Measurements from ENCODE around the gene TMEM120B.
A peak's percentile ranks its signal among the peaks of the same experiment; 100 is the strongest.
"Not testable (repeated sequence)": the region's sequence is repeated elsewhere in the genome, so short reads cannot be mapped to it uniquely, and the experiment has no call there.

Gene TMEM120B

DNA sequence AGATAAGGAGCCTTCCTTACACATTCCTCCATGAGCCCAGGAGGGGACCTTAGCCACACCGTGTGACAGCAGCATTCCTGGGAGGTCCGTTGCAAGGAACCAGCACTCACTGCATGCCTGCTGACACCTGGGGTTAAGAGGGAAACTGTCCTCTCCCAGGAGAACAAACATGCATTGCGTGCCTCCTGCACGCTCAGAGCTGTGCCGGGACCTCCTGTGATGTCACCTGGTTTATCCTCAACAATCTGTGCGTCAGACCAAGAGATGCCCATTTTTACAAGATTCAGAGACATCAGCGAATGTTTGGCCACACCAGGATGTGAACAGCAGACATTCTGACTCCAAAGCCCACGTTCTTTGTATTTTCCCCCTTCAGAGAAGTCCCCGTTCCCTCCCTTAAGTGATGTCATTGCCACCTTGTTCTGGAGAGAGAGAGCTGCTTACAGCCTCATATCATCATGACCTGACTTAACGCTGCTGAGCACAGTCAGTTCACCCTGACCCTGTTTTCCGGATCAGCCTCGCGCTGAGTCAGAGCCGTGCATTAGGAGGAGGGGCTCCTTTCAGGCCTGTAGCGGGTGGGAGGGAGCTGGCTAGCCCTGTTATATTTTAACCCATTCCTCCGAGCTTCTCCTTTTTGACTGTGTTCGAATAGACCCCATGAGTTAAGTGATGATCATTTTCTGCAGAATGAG, 36.2 kb downstream of the TMEM120B start:
- no peak for DNase-seq

DNA sequence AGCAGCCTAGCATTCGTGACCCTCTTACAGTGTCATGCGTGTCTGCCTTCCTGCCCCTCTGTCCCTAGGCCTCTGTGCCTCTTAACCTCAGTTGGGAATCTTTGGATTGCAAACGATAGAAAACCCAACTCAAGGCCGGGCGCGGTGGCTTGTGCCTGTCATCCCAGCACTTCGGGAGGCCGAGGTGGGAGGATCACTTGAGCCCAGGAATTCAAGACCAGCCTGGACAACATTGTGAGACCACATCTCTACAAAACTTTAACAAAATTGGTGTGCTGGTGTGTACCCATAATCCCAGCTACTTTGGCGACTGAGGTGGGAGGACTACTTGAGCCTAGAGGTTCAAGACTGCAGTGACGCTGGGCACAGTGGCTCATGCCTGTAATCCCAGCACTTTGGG, 36.7 kb downstream of the TMEM120B start:
- no peak for DNase-seq

- DNase-seq = no peak
Observed at GRCh38 chr12:121750507-121750955, 38.0 kb downstream of the TMEM120B start.

DNA sequence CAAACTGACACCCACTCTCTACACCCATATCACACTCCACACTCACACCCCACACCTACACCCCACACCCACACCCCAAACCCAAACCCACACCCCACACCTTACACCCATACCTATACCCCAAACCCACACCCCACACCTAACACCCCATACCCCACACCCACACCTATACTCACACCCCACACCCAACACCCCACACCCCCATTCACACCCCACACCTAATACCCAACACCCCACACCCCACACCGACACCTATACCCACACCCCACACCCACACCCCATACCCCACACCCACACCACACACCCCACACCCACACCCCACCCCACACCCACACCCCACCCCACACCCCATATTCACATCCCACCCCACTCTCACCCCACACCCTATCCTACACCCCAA, 38.5 kb downstream of the TMEM120B start:
- no peak for DNase-seq

DNA sequence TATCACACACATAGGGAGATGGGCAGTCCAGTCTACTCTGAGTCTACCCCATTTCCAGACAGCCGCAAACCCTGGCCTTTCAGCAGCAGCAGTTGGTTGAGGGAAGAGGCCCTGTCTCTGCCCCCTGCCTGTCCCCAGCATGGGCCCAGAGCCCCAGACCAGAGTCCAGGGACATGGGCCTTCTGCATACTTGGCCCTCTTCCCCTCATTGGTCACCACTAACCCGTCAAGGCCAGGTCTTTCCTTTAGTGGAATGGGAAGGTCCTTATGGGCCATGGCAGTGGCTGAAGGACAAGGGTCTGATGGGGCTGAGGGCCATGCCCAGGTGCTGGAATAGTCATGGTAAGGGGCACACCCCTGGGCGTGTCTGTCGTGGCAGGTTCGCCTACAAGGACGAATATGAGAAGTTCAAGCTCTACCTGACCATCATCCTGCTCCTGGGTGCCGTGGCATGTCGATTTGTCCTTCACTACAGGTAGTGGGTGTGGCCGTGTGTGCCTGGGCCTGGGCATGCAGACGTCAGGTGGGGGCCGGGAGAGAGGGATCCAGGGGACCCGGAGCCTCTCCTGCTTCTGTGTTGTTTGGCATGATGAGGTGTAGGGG, 39.3 kb downstream of the TMEM120B start:
- no peak for DNase-seq

- DNase-seq = no peak
Observed at GRCh38 chr12:121753844-121754264, 41.3 kb downstream of the TMEM120B start.

DNA sequence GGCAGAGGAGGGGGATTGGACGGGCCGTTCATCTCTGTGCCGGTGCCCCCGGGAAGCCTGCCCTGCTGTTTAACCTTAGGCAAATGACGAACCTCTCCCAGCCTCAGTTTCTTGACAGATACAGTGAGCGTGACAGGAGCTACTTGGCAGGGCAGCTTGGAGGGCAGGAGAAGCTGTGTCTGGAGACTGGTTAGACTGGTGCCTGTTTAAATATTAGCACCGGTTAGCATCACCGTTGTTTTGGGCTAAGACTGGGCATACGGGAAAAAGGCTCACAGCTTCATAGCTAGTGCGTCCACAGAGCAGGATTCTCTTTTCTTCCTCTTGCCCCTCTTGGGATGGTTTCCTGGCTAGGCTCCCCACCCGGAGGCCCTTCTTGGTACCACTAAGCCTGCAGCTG, 42.3 kb downstream of the TMEM120B start:
- no peak for DNase-seq

DNA sequence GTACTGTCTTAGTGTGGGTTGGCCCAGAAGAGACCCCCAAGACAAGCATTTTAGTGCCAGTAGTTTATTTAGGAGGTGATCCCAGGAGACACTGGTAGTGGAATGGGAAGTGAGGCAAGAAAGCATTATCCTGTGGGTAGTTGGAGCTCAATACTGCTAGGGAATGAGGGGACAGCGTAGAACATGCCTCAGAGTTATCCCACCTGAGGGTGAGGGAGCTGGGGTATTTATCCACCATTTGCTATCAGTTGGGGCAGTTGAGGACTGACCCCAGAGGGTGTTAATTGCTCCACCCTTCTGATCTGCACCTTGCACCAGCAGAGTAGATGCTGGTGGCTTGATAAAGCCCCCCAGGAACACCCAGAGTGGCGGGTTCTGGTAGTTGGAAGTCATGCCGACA, 43.0 kb downstream of the TMEM120B start:
- DNase-seq = no peak

DNA sequence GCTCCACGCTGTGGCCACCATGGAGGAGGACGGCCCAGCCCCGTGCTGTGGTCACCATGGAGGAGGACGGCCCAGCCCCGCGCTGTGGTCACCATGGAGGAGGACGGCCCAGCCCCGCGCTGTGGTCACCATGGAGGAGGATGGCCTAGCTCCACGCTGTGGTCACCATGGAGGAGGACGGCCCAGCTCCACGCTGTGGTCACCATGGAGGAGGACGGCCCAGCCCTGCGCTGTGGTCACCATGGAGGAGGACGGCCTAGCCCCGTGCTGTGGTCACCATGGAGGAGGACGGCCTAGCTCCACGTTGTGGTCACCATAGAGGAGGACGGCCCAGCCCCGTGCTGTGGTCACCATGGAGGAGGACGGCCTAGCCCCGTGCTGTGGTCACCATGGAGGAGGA, 46.0 kb downstream of the TMEM120B start:
- DNase-seq = not testable (repeated sequence)

DNA sequence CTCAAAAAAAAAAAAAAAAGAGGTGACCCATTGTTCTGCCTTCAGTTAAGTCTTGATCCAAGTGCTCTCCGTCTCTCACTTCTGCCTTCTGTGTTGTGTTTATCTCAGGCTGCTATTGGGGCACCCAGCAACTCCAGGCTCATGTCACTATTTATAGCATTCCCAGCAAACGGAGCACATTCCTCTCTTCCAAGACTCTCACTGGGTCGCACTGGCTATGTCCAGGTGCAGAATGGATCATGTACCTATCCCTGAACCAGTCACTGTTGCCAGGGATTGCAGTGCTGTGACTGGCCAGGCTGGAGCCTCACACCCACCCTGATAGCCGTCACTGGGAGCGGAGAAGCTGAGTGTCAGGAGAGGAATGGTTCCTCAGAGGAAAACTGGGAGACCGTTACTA, 49.7 kb downstream of the TMEM120B start:
- no peak for DNase-seq

DNA sequence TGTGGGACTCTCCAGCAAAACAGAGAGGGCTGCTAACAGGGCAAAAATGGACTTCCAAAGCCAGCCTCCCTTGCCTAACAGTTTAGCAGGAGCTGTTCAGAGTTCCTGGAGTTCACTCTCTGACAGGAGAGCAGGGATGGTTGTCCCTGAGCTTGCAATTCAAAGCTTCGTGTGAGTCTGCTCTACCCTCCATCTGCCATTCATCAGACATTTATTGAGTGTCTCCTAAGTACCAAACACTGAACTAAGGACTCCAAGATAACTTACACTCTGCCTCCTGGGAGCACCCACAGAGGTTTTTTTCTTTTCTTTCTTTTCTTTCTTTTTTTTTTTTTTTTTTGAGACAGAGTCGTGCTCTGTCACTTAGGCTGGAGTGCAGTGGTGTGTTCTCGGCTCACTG, 52.3 kb downstream of the TMEM120B start:
- DNase-seq = no peak

DNA sequence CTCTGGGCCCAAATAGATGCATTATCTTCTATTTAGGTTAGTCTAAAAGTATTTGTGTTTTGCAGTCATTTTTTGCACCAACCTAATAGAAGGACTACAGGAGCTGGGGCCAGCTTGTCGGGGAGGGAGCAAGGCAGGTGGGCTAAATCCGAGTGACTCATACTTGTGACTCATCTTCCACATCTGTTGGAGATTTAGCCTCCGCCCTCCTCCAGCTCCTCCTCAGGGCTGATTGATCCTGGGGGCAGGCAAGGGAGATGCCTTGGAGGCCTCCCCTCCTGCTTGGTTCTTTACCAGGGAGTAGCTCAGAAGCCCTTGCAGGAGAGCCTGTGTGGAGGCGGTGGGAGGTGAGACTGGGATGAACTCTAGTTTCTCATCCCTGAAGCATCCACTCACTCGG, 53.0 kb downstream of the TMEM120B start:
- DNase-seq = peak; percentile 47

GRCh38 chr12:121766290-121767039, 53.9 kb downstream of the TMEM120B start:
- DNase-seq = no peak

- DNase-seq = peak; percentile 97
Observed at GRCh38 chr12:121767525-121768016, 55.0 kb downstream of the TMEM120B start.

DNA sequence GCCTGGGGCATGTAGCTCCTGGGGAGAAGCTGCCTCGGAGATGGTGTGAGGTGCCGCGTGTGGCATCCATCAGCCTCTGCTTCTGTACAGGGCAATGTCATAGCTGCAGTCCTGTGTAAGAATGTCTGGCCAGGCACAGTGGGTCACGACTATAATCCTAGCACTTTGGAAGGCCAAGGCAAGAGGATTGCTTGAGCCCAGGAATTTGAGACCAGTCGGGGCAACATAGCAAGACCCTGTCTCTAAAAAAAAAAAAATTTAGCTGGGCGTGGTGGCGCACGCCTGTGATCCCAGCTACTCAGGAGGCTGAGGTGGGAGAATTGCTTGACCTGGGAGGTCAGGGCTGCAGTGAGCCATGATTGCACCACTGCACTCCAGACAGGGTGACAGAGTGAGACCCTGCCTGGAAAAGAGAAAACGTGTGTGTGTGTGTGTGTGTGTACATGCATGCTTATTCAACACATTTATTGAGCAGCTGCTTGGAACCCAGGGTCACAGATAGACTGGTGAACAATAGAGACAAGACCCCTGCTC, 56.8 kb downstream of the TMEM120B start:
- DNase-seq = no peak

- peak; percentile 54 for DNase-seq
Observed at GRCh38 chr12:121769831-121770301, 57.3 kb downstream of the TMEM120B start.

GRCh38 chr12:121770388-121770787, 57.8 kb downstream of the TMEM120B start:
- no peak for DNase-seq

DNA sequence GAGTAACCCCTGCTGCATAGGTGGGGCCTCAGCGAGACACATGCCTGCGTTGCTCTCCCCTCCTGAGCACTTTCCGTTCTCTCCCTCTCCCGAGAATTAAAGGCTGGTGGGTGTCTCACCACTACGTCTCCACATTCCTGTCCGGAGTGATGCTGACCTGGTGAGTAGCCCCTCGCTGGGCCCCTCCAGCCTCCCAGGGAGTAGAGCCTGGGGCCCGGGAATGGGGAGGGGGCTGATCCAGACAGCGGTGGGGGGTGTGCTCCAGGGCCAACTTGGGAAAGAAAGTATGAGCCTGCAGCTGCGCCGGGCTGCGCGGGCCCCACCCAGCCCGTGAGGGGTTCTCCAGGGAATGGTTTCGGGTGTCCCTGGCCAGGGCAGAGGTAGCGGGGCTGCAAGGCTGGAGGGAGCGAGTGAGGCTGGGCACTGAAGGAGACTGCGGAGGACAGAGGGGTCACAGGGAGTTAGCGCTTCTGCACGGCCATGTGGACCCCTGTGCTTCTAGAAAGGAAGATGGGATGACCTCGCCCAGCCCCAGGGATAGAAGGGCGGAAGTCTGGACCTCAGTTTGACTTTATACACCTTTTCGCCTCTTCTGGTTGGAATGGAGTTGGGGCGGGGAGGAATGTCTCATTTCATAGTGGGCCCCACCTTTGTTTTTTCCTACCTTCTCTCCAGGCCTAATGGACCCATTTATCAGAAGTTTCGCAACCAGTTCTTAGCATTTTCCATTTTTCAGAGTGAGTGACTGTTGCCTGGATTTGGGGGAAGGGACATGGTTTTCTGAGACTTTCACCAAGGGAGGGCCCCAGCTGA, 58.5 kb downstream of the TMEM120B start:
- no peak for DNase-seq

- DNase-seq = peak; percentile 42
Observed at GRCh38 chr12:121773011-121773777, 60.6 kb downstream of the TMEM120B start.

- DNase-seq = no peak
Observed at GRCh38 chr12:121774968-121775474, 62.5 kb downstream of the TMEM120B start.

DNA sequence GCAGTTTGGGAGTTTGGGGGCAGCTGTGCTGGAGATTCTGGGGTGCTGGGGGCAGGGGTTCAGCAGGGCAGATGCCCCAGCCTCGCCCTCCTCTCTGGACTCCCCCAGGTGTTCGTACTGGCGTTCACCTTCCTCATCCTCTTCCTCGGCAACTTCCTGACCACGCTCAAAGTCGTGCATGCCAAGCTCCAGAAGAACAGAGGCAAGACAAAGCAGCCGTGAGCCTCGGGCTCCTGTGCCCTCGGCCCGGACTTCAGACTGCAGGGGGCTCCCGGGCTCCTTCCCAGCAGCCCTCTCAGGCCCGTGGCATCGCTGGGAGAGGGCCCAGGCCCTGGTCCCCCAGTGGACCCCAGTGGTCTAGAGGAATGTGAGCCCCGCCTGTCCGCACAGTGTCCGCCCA, 62.9 kb downstream of the TMEM120B start:
- no peak for DNase-seq
